Pancreas (tissue), 10 donors: ENCODE data around the gene NUDT19. TPM values are rescaled to one million over a fixed set of nuclear protein-coding genes. Genes with fewer than 3 reads are reported as not detected.
"Not testable (repeated sequence)": the region's sequence is repeated elsewhere in the genome, so short reads cannot be mapped to it uniquely, and the experiment has no call there.

Experiments used
- ATAC-seq, 4 donors: fragments of 200-7000 bp; cut with Tn5 transposase; one replicate each; pipeline versions ENCODE4 v1.8.0 to v1.9.1; 2020; ENCODE audit warnings: mild to moderate bottlenecking in 4 of 4, moderate library complexity in 4 of 4
- DNase-seq, 6 donors: peaks; one replicate each; pipeline ENCODE4 v3.0.0-alpha.2; 2020
- FAIRE-seq: peaks from 2 replicates; lab custom pipeline; 2012; peaks lifted over from hg19 to GRCh38; lab: Jason Lieb, UNC
- H3K27ac ChIP-seq, 4 donors: fragments of 200-600 bp; sonication (generic); 1 replicate in 3 of 4; 2 replicates in 1 of 4; pipeline versions ENCODE4 v1.5.0 to v1.8.0; 2020
- H3K27me3 ChIP-seq, 4 donors: fragments of 200-600 bp; one replicate each; pipeline ENCODE4 v1.8.0; 2021
- H3K36me3 ChIP-seq, 3 donors: fragments of 200-600 bp; sonication (generic) in 1 of 3; one replicate each; pipeline versions ENCODE4 v1.5.0 to v1.8.0; 2020 to 2021
- H3K4me1 ChIP-seq, 3 donors: fragments of 200-600 bp; one replicate each; pipeline ENCODE4 v1.8.0; 2021
- H3K4me3 ChIP-seq, 4 donors: fragments of 200-600 bp; sonication (generic) in 2 of 4; one replicate each; pipeline versions ENCODE4 v1.5.0 to v1.8.0; 2020 to 2021
- H3K9me3 ChIP-seq, 4 donors: fragments of 200-600 bp; one replicate each; pipeline ENCODE4 v1.8.0; 2021
- CTCF ChIP-seq, 4 donors: fragments of 200-600 bp; sonication (generic) in 3 of 4; IDR thresholded peaks; one replicate each; pipeline versions ENCODE4 v1.5.0 to v1.8.0; 2021; ENCODE audit warnings: antibody characterized with exemption in 4 of 4
- WGBS, 2 donors: extraction: QIAGEN DNeasy Blood & Tissue Kit; methylation state at CpG; one replicate each; pipeline ENCODE4 v1.1.7; 2013; 5-methylcytosine and 5-hydroxymethylcytosine counted together
- intact Hi-C, 3 donors: fragments of 100-400 bp; cut with DNase I; formaldehyde crosslinking; loops; one replicate each; pipeline versions ENCODE4 v1.11.1 to v1.14.2; 2022
- polyA plus RNA-seq, 2 donors: library from polyadenylated mRNA; stranded (reverse); fragments of 200-250 nt; gene quantifications; one replicate each; pipeline ENCODE4 v1.2.3, GENCODE V29; 2013
- total RNA-seq, 6 donors: library from RNA; stranded (reverse); fragmentation: NEBNext Ultra II Directional in 4 of 6; extraction: Animal tissue kit (Norgen Biotek cat#: 25700) in 4 of 6; gene quantifications; one replicate each; pipeline versions ENCODE4 v1.2.1 to v1.2.4, GENCODE V29; 2021 to 2023
- donor health status: healthy with polysubstance abuse.
- donor health status: DM: no; HTN: no; CAD: no; lungs with moderate emphysema.
- donor health status: DM: no; HTN: no; CAD: no.
- donor health status: control.
- donor health status: control.
- donor health status: Bipolar disorder and iron deficiency.
- donor health status: DM: yes; HTN: yes; CAD: no.
- donor health status: DM: no; HTN: no; CAD: no.
- donor health status: DM: no; HTN: no; CAD: no.
- donor health status: DM: yes; HTN: yes; CAD: no.

Gene NUDT19
- total and polyA plus RNA-seq, 8 donors = 2.5 to 8.2 (median 4.2) TPM

GRCh38 chr19:32695506-32695905, 3.9 kb downstream of the NUDT19 start:
- intact Hi-C loops, ATAC-seq, DNase-seq, H3K36me3 ChIP-seq, H3K9me3 ChIP-seq, FAIRE-seq, H3K27me3 ChIP-seq: not testable (repeated sequence)
- 52 to 64% methylated on average over 6 of the region's 6 CpGs for WGBS, 2 donors
- H3K27ac ChIP-seq = peak overlapping the region in 1 of 4 donors; percentile 31
- H3K4me1 ChIP-seq = peaks cover 0 to 24% (median 0%) of the 10 kb centered on the region in 3 donors
- peak overlapping the region in 1 of 4 donors; percentile 10 for H3K4me3 ChIP-seq

- H3K36me3 ChIP-seq, H3K4me3 ChIP-seq, intact Hi-C loops, H3K27ac ChIP-seq, ATAC-seq, H3K27me3 ChIP-seq, H3K9me3 ChIP-seq, FAIRE-seq: not testable (repeated sequence)
- WGBS, 2 donors = 60 to 64% methylated on average over 3 of the region's 3 CpGs
- DNase-seq = peak in 2 of 6 donors; percentile 34 to 55
- peaks cover 0 to 21% (median 6%) of the 10 kb centered on the region in 3 donors for H3K4me1 ChIP-seq
Observed at GRCh38 chr19:32696771-32697170, 5.2 kb downstream of the NUDT19 start.

GRCh38 chr19:32700129-32700528, 8.5 kb downstream of the NUDT19 start:
- H3K9me3 ChIP-seq, intact Hi-C loops, H3K27me3 ChIP-seq, H3K36me3 ChIP-seq, H3K27ac ChIP-seq, ATAC-seq, FAIRE-seq, DNase-seq, H3K4me3 ChIP-seq: not testable (repeated sequence)
- 95 to 96% methylated on average over 7 of the region's 7 CpGs for WGBS, 2 donors
- peaks cover 6 to 27% (median 22%) of the 10 kb centered on the region in 3 donors for H3K4me1 ChIP-seq

- Histone ChIP-seq H3K27me3 (no peaks in the 10 kb centered on the region), H3K36me3 (no peaks in the 10 kb centered on the region), H3K9me3 (peaks cover 0 to 3% (median 0%) of the 10 kb centered on the region in 4 donors), H3K27ac (peak overlapping the region in 1 of 4 donors; percentile 22), H3K4me1 (peaks cover 6 to 22% (median 20%) of the 10 kb centered on the region in 3 donors), H3K4me3 (no peak overlapping the region)
- peak; percentile 83 to 95 (median 93) for ATAC-seq
- 15 to 16% methylated on average over 5 of the region's 5 CpGs for WGBS, 2 donors
- TF ChIP-seq CTCF (IDR thresholded peaks at IDR 0.05) = no peak
- peak in 3 of 6 donors; percentile 44 to 54 (median 47) for DNase-seq
- FAIRE-seq = no peak
- intact Hi-C loops = no loop called here
Observed at GRCh38 chr19:32702010-32702409, 10.4 kb downstream of the NUDT19 start.

- whole genome bisulfite sequencing, 2 donors = 95 to 98% methylated on average over 2 of the region's 2 CpGs
- ATAC-seq, H3K36me3 ChIP-seq, H3K27me3 ChIP-seq, FAIRE-seq, H3K4me3 ChIP-seq, intact Hi-C loops, DNase-seq, H3K9me3 ChIP-seq, H3K27ac ChIP-seq: not testable (repeated sequence)
- peaks cover 6 to 22% (median 17%) of the 10 kb centered on the region in 3 donors for H3K4me1 ChIP-seq
Observed at GRCh38 chr19:32704006-32704405, 12.4 kb downstream of the NUDT19 start.

- H3K4me1 ChIP-seq = no peaks in the 10 kb centered on the region
- no peak overlapping the region for H3K4me3 ChIP-seq
- H3K36me3 ChIP-seq = peaks cover 0 to 13% (median 0%) of the 10 kb centered on the region in 3 donors
- H3K27me3 ChIP-seq = no peaks in the 10 kb centered on the region
- intact Hi-C loops = no loop called here
- TF ChIP-seq CTCF (IDR thresholded peaks at IDR 0.05) = no peak
- peaks cover 0 to 3% (median 0%) of the 10 kb centered on the region in 4 donors for H3K9me3 ChIP-seq
- H3K27ac ChIP-seq = no peak overlapping the region
- FAIRE-seq (no peak), DNase-seq (no peak), ATAC-seq (peak in 1 of 4 donors; percentile 34)
- WGBS, 2 donors = 84 to 88% methylated on average over 3 of the region's 3 CpGs
Observed at GRCh38 chr19:32708457-32708856, 16.8 kb downstream of the NUDT19 start.

- Histone ChIP-seq H3K4me1 (no peaks in the 10 kb centered on the region), H3K27ac (no peak overlapping the region), H3K27me3 (no peaks in the 10 kb centered on the region), H3K9me3 (peaks cover 0 to under 1% (median 0%) of the 10 kb centered on the region in 4 donors), H3K4me3 (no peak overlapping the region), H3K36me3 (peaks cover 0 to 13% (median 0%) of the 10 kb centered on the region in 3 donors)
- intact Hi-C loops = no loop called here
- WGBS, 2 donors = 93 to 95% methylated on average over 5 of the region's 5 CpGs
- ATAC-seq (no peak), DNase-seq (no peak), FAIRE-seq (no peak)
- TF ChIP-seq CTCF (IDR thresholded peaks at IDR 0.05) = no peak
Observed at GRCh38 chr19:32709032-32709431, 17.4 kb downstream of the NUDT19 start.
